Activated CD4-positive, alpha-beta T cell treated with anti-CD3 and anti-CD28 coated beads for 36 hours (primary cell): Measurements from ENCODE around the gene NCKAP5. TPM values are rescaled to one million over a fixed set of nuclear protein-coding genes. Genes with fewer than 3 reads are reported as not detected.

Source experiments
- ATAC-seq: fragments of 200-7000 bp; cut with Tn5 transposase; one replicate; pipeline ENCODE4 v1.10.0; 2021; ENCODE audit warnings: mild to moderate bottlenecking, moderate library complexity
- CTCF ChIA-PET: fragments of 350-600 bp; sonication (Branson Sonifier 250); formaldehyde crosslinking; loops from one replicate; lab custom pipeline; 2021; ENCODE audit warnings: antibody characterized with exemption; lab: Charles Lee
- POLR2A ChIA-PET: fragments of 350-600 bp; sonication (Branson Sonifier 250); formaldehyde crosslinking; loops from one replicate; lab custom pipeline; 2021; ENCODE audit warnings: antibody characterized with exemption, inconsistent platforms; lab: Charles Lee
- DNase-seq: peaks from one replicate; pipeline ENCODE4 v3.0.0-alpha.2; 2020
- H3K27ac Mint-ChIP-seq: one replicate; pipeline ENCODE4 v1.8.0; 2021; ENCODE audit warnings: mixed read lengths
- H3K27me3 Mint-ChIP-seq: one replicate; pipeline ENCODE4 v1.8.0; 2021; ENCODE audit warnings: mixed read lengths
- H3K36me3 Mint-ChIP-seq: one replicate; pipeline ENCODE4 v1.8.0; 2021; ENCODE audit warnings: low read depth, mixed read lengths
- H3K4me1 Mint-ChIP-seq: one replicate; pipeline ENCODE4 v1.8.0; 2021; ENCODE audit warnings: mixed read lengths
- H3K4me3 Mint-ChIP-seq: one replicate; pipeline ENCODE4 v1.8.0; 2021; ENCODE audit warnings: mild to moderate bottlenecking, moderate library complexity, mixed read lengths
- H3K9me3 Mint-ChIP-seq: one replicate; pipeline ENCODE4 v1.8.0; 2021; ENCODE audit warnings: low read depth, mixed read lengths
- intact Hi-C, 2 experiments: fragments of 100-400 bp; cut with DNase I in 1 of 2; cut with micrococcal nuclease in 1 of 2; formaldehyde crosslinking; loops; one replicate each; pipeline versions ENCODE4 v1.14.2 to v1.15.1; 2022 to 2024; cut with DNase I, micrococcal nuclease
- total RNA-seq, 2 experiments: library from RNA; stranded (reverse); gene quantifications; one replicate each; pipeline ENCODE4 v1.2.3, GENCODE V29; 2021

The NCKAP5 gene
- total RNA-seq, 2 experiments from 2014 or later, result not detected

DNA sequence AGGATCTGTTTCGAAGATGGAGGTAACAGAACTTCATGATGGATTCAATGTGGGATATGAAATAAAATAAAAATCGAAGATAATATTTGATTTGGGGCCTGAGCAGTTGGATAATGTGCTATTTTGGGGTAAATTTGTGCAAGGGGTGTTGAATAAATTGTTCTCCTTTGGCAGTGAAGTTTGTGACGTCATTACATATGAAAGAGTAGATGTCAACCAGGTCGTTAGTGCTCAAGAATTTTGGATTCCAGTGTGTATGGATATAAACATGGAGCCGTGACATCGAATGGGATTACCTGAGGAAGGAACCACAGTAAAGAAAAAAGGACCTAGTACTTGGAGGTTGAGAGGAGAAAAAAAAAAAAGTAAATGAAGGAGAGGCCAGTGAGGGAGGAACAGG, 253.0 kb downstream of the NCKAP5 start:
- intact Hi-C loops, result no loop called here
- H3K4me1 Mint-ChIP-seq, result no peaks in the 10 kb centered on the region
- no peak overlapping the region for H3K4me3 Mint-ChIP-seq
- POLR2A ChIA-PET, result no interaction called here
- CTCF ChIA-PET, result no interaction called here
- no peak for DNase-seq
- H3K36me3 Mint-ChIP-seq, result no peaks in the 10 kb centered on the region
- H3K27me3 Mint-ChIP-seq, result peaks cover 3% of the 10 kb centered on the region
- no peaks in the 10 kb centered on the region for H3K9me3 Mint-ChIP-seq
- no peak for ATAC-seq
- H3K27ac Mint-ChIP-seq, result no peak overlapping the region

DNA sequence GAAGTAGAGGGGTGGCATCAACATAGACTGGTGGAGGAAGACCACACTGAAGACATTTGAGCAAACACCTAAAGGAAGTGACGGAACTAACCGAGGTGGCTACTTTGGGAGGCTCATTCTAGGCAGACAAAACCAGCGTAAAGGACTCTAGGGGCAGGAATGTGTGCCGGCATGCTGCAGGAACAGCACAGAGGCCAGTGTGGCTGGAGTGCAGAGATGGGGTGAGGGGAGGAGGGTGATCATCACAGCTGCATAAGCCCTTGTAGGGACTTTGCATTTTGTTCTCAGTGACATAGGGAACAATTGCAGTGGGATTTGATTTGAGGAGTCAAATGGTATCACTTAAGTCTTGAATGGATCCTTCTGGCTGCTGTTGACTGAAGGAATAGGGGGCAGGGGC, 253.5 kb downstream of the NCKAP5 start:
- Mint-ChIP-seq H3K36me3 (no peaks in the 10 kb centered on the region), H3K9me3 (no peaks in the 10 kb centered on the region), H3K27ac (no peak overlapping the region), H3K4me1 (no peaks in the 10 kb centered on the region), H3K27me3 (peaks cover 3% of the 10 kb centered on the region), H3K4me3 (no peak overlapping the region)
- CTCF ChIA-PET, result no interaction called here
- POLR2A ChIA-PET, result no interaction called here
- DNase-seq, result no peak
- intact Hi-C loops, result no loop called here
- no peak for ATAC-seq

DNA sequence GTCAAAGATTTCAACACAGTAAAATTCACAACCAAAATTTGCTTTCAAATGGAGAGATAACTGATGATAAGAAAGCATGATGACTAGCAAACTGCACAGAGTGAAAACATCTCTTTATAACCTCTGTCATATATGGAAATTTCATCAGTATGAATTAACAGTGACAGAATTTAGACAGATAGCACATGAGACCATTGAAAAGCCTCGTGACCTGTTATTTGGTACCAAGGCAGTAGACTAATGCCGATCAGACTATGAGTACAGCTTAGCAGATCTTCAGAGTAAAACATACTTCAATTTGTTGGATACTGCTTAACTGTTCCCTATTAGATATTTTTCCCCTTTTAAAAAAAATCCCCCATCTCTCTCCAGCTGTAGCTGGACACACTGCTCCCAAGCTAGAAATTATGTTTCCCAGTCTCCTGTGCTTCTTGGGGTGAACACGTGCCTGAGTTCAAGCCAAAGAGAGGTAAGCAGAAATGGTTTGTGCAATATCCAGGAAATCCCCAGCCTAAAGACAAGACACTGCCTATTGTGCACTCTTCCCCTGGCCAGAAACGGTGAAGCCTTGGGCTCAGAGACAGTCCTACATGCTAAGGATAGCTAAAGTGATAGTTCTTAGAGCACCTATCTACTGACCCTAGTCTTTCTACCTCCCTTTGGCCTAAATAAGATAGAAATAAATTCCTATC, 256.1 kb downstream of the NCKAP5 start:
- POLR2A ChIA-PET, result no interaction called here
- intact Hi-C loops, result no loop called here
- Mint-ChIP-seq H3K27ac (no peak overlapping the region), H3K36me3 (no peaks in the 10 kb centered on the region), H3K9me3 (peaks cover 1% of the 10 kb centered on the region), H3K4me1 (no peaks in the 10 kb centered on the region), H3K4me3 (no peak overlapping the region), H3K27me3 (peaks cover 3% of the 10 kb centered on the region)
- CTCF ChIA-PET, result no interaction called here
- DNase-seq (no peak), ATAC-seq (no peak)

DNA sequence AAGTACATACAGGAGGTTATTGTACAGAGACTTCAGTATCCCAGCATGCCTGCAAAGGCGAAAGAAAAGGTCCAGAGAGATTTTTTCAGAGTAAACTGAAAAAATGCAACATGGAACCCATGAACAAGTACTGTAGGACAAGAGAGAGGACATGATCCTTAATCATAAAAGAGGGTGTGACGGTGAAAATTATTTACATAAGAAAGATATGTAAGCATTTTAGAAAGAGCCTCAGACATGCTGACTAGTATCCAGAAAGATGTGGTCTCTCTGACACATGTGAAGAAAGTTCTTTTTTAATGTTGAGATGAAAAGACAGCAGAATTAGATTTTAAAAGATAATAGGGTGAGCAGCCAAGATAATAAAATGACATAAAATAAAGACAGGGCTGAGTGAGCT, 262.0 kb downstream of the NCKAP5 start:
- Mint-ChIP-seq H3K36me3 (no peaks in the 10 kb centered on the region), H3K27ac (no peak overlapping the region), H3K4me1 (no peaks in the 10 kb centered on the region), H3K27me3 (no peaks in the 10 kb centered on the region), H3K4me3 (no peak overlapping the region), H3K9me3 (peaks cover 4% of the 10 kb centered on the region)
- ATAC-seq, result no peak
- DNase-seq, result no peak
- ChIA-PET POLR2A (no interaction called here), CTCF (no interaction called here)
- intact Hi-C loops, result no loop called here

DNA sequence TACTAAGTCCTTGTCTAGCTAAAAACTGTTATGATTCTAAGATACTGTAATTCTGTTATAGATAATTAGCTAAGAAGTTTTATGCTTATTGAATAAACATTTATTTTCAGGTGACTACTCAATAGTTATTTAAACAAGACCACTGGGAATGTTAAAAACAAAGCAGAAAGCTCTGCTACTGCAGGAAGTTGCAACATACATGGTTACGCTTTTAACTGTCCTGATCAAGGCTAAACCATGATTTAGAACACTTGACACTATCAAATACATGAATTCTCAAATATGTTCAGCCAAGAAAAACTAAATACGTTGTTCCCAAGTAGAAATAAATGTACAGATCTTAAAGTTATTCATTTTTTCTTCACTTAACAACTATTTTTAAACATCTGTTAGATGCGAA, 263.9 kb downstream of the NCKAP5 start:
- DNase-seq (no peak), ATAC-seq (no peak)
- CTCF ChIA-PET, result no interaction called here
- H3K9me3 Mint-ChIP-seq, result peaks cover 4% of the 10 kb centered on the region
- no peaks in the 10 kb centered on the region for H3K36me3 Mint-ChIP-seq
- no peaks in the 10 kb centered on the region for H3K27me3 Mint-ChIP-seq
- intact Hi-C loops, result no loop called here
- no peak overlapping the region for H3K27ac Mint-ChIP-seq
- no peaks in the 10 kb centered on the region for H3K4me1 Mint-ChIP-seq
- H3K4me3 Mint-ChIP-seq, result no peak overlapping the region
- POLR2A ChIA-PET, result no interaction called here

DNA sequence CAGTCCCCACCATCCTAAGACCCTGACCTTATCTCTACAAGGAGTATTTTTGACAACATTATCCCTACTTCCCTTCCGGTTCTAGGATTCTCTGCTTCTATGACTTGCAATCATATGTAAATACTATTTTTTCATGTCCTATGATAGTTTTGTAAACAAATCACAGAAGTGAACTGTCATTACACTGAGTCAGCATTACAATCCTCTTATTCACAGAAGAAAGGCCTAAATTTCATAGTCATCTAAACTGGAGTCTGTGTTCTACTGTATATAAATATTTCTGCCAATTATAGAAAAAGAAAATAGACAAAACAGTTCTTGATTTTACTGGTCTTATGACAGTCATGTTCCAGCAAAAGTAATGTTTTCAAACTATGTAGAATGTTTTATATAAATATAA, 265.1 kb downstream of the NCKAP5 start:
- Mint-ChIP-seq H3K36me3 (no peaks in the 10 kb centered on the region), H3K9me3 (peaks cover 4% of the 10 kb centered on the region), H3K27me3 (no peaks in the 10 kb centered on the region), H3K27ac (no peak overlapping the region), H3K4me1 (no peaks in the 10 kb centered on the region), H3K4me3 (no peak overlapping the region)
- DNase-seq (no peak), ATAC-seq (no peak)
- intact Hi-C loops, result no loop called here
- ChIA-PET POLR2A (no interaction called here), CTCF (no interaction called here)

DNA sequence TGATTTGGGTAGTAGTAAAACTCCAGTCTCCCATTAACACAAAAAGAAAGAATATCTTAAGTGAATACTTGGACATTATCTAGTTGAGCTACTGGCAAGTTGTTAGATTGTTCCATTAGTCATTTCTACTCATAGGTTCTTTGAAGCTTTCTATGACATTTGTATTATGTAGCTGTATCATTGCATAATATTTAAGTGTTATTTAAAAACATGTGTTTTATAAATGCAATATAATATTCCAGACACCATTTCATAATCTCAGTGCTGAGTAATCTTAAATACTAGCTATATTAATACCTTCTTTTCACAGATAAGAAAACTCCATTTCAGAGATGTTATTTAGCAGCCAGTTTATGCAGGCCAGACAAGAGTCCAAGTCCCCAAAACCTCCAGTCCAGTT, 271.9 kb downstream of the NCKAP5 start:
- Mint-ChIP-seq H3K27ac (no peak overlapping the region), H3K4me1 (no peaks in the 10 kb centered on the region), H3K9me3 (no peaks in the 10 kb centered on the region), H3K4me3 (no peak overlapping the region), H3K27me3 (no peaks in the 10 kb centered on the region), H3K36me3 (no peaks in the 10 kb centered on the region)
- DNase-seq, result no peak
- no peak for ATAC-seq
- POLR2A ChIA-PET, result no interaction called here
- intact Hi-C loops, result no loop called here
- CTCF ChIA-PET, result no interaction called here

DNA sequence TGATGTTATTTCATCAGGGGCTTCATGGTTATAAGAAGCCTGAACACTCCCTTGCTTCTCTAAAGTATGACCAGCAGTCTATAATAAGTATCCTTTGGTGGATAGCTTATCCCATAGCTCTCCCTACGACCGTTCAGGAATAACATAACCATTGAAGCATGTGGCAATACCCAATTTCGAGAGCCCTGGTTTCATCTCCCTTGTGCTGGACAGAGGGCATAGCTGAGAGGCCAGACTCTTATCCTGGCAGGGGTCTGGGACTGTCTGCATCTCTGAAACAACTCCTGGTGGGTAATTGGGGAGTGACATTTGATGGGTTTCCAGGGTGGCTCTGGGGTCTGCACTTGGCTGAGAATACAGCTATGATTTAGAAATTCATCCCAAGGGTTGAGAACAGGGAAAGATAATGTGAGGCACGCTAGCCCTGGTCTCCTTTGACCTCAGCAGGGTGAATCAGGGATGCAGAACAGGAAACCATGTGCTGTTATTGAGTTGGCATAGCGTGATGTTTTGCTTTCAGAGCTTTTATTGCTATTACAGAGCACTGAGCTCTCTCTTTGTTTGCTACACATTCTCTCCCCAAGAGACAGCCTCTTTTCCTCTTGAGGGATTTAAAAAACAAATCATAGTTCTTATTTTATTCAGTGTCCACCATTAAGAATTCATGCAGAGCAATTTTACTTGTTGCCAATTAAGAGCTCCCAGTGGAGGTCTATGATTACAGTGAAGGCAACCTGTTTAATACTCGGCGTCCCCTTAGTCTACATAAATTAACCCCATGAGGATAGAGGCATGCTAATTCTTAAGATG, 274.5 kb downstream of the NCKAP5 start:
- H3K4me3 Mint-ChIP-seq, result no peak overlapping the region
- POLR2A ChIA-PET, result no interaction called here
- no peaks in the 10 kb centered on the region for H3K36me3 Mint-ChIP-seq
- H3K27me3 Mint-ChIP-seq, result no peaks in the 10 kb centered on the region
- CTCF ChIA-PET, result interaction anchor here (0.7 kb wide), 1 partner anchor 487 kb away, joined by 3 read pairs; no protein-coding TSS in a partner anchor
- no peak for ATAC-seq
- H3K4me1 Mint-ChIP-seq, result no peaks in the 10 kb centered on the region
- no peak for DNase-seq
- H3K27ac Mint-ChIP-seq, result no peak overlapping the region
- H3K9me3 Mint-ChIP-seq, result no peaks in the 10 kb centered on the region
- intact Hi-C loops, result no loop called here

DNA sequence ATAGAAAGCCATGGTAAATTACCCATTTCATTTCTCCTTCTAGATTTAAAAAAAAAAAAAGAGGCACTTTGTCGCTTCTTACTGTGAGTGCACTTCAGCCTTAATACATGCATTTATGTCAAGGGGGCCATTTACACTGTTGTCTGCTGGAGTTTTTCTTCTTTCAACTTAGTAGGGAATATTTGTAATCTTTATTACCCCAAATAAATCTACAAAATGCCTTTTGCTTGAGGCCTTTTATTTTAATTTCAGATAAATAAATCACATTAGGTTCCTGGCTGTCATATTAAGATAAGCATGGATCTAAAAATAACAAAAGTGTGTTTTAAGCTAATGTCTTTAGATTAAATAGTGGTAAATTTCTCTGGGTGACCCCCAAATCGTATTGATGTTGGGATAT, 276.0 kb downstream of the NCKAP5 start:
- Mint-ChIP-seq H3K27ac (no peak overlapping the region), H3K9me3 (no peaks in the 10 kb centered on the region), H3K36me3 (no peaks in the 10 kb centered on the region), H3K27me3 (no peaks in the 10 kb centered on the region), H3K4me1 (no peaks in the 10 kb centered on the region), H3K4me3 (no peak overlapping the region)
- DNase-seq (no peak), ATAC-seq (no peak)
- ChIA-PET CTCF (interaction anchor here (0.6 to 0.7 kb wide), 2 partner anchors 51 to 340 kb away, joined by 3 read pairs; no protein-coding TSS in a partner anchor), POLR2A (no interaction called here)
- intact Hi-C loops, result no loop called here

DNA sequence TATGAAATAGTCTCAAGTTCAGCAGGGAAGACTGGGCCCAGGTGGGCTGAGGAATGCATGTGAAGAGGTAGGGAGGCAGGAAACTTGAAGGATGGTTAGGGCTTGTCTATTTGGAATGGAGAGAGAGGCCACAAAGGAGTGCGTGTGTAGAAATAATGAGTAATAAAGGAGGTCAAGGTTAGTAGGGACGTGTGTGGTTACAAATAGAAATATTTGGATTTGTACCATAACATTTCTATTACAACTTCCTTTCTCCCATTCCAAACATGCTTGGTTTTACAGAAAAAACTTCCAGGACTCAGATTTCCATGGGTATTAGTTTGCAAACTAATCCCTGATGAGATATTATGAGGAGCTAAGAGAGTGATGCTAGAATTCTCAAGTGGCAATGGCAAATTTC, 280.6 kb downstream of the NCKAP5 start:
- Mint-ChIP-seq H3K36me3 (no peaks in the 10 kb centered on the region), H3K4me3 (no peak overlapping the region)

DNA sequence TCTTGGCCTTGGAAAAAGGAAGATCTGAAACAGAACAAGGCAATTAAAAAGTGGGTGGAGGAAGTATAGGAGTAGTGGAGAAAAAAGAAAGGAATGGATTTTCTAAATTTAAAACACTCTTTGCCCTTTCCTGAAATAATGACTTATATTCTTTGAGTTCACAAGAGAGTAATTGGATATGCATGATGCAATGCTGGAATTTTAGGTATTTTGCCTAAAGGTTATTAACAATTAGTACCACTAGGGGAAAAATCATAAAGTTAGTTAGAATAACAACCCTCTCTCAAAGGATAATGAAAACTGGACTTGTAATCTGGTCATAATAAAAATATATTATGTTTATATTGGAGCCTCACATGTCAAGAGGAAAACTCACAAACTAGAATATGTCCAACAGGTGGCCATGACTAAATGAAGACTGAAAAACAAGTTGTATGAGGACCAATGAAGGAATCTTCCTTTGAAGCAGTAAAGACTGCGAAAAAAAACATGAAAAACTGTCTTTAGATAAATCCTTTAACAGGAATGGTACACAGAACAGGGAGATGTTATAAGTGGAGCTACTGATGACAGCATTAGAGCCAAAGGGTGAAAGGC, 281.8 kb downstream of the NCKAP5 start:
- H3K4me1 Mint-ChIP-seq, result no peaks in the 10 kb centered on the region
- intact Hi-C loops, result no loop called here
- ChIA-PET CTCF (no interaction called here), POLR2A (no interaction called here)
- no peak overlapping the region for H3K4me3 Mint-ChIP-seq
- no peaks in the 10 kb centered on the region for H3K27me3 Mint-ChIP-seq
- no peaks in the 10 kb centered on the region for H3K9me3 Mint-ChIP-seq
- ATAC-seq, result no peak
- DNase-seq, result no peak
- H3K36me3 Mint-ChIP-seq, result no peaks in the 10 kb centered on the region
- H3K27ac Mint-ChIP-seq, result no peak overlapping the region

More for the DNA sequence above, 280.6 kb downstream of the NCKAP5 start:
- Mint-ChIP-seq H3K27me3 (no peaks in the 10 kb centered on the region), H3K9me3 (no peaks in the 10 kb centered on the region), H3K4me1 (no peaks in the 10 kb centered on the region), H3K27ac (no peak overlapping the region)
- ChIA-PET POLR2A (no interaction called here), CTCF (no interaction called here)
- intact Hi-C loops, result no loop called here
- DNase-seq, result no peak
- ATAC-seq, result no peak

DNA sequence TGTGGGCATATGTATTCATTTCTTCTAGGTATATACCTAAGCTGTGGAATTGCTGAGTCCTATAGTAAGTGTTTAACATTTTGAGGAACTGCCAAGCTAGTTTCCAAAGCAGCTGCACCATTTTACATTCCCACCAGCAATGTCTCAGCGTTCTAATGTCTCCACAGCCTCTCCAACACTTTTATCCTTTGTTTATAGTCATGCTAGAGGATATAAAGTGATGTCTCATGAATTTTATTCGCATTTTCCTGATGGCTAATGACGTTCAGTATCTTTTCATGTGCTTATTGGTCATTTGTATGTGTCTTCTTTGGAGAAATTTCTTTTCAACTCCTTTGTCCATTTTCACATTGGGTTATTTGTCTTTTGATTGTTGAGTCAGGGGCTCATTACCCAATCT, 295.2 kb downstream of the NCKAP5 start:
- intact Hi-C loops, result no loop called here
- Mint-ChIP-seq H3K36me3 (no peaks in the 10 kb centered on the region), H3K27ac (no peak overlapping the region), H3K9me3 (no peaks in the 10 kb centered on the region), H3K4me1 (no peaks in the 10 kb centered on the region), H3K27me3 (no peaks in the 10 kb centered on the region), H3K4me3 (no peak overlapping the region)
- CTCF ChIA-PET, result no interaction called here
- DNase-seq (no peak), ATAC-seq (no peak)
- POLR2A ChIA-PET, result no interaction called here
